ENCODE measurements around the gene NUDT5.
A peak's percentile ranks its signal among the peaks of the same experiment; 100 is the strongest.
"Not testable (repeated sequence)": the region's sequence is repeated elsewhere in the genome, so short reads cannot be mapped to it uniquely, and the experiment has no call there.

The NUDT5 gene

DNA sequence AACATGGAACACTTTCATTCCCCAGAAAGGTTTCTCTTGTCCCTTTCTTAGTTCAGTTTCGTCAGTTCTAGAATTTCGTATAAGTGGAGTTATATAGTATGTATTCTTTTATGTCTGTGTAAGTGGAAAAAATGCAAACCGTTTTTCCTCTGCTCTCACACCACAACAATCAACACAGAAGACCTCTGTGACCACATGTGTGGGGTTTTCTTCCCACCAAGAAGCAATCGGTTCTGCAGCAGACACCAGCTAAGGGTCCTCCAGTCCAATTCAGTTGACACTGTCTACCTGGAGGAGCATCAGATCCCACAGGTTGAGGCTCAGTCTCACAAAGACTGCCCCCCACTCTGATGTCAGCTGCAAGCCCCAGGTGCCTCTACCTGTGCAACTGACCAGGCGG, 6.5 kb upstream of the NUDT5 start:
- DNase-seq: no peak

DNA sequence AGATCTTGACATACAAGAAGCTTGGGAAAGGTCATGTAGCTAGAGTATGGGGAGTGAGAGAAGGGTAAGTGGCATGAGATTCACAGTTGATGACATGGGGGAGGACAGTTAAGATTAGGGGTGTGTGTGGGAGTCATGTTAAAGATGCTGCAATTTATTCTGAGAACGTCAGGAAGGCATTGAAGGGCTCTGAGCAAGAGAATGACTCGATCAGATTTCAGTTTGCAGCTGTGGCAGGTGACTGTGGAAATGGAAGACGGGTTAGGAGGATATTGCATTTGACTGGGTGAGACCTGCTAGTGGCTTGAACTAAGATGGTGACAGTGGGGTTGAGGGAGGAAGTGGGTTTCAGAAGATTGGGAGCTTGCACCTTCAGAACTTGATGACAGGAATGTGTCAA, 5.9 kb upstream of the NUDT5 start:
- DNase-seq: no peak

DNA sequence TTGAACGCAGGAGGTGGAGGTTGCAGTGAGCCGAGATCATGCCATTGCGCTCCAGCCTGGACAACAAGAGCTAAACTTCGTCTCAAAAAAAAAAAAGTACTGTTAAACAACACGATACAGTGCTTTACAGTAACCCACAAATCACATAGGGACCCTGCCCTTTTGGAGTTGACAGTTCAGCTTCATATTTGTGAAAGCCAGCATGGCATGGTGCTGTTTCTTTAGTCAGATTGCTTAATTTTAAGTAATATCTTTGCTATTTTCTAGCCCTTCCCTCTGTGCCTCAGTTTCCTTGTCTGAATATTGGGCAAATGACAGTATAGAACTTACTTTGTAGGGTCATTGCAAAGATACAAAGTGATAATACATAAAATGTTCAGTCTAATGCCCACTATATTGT, 5.2 kb upstream of the NUDT5 start:
- no peak for DNase-seq

DNA sequence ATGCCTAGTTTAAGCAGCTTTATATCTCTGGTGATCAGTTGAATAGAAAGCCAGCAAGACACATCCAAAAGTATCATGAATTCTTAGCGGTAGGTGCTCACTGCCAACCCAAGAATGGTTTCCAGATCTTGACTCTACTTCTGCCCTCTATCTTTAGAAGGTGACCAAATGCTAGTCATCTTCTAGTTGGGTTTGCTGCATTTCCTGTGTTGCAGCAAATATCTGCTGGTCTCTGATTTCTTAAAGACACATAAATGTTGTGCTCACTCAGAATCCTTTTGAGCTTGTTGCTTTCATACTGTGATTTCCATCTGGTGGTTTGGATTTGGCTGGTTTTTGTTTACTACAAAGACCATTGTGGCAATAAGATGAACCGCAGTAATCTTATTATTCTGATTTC, 2.5 kb upstream of the NUDT5 start:
- DNase-seq: no peak

DNA sequence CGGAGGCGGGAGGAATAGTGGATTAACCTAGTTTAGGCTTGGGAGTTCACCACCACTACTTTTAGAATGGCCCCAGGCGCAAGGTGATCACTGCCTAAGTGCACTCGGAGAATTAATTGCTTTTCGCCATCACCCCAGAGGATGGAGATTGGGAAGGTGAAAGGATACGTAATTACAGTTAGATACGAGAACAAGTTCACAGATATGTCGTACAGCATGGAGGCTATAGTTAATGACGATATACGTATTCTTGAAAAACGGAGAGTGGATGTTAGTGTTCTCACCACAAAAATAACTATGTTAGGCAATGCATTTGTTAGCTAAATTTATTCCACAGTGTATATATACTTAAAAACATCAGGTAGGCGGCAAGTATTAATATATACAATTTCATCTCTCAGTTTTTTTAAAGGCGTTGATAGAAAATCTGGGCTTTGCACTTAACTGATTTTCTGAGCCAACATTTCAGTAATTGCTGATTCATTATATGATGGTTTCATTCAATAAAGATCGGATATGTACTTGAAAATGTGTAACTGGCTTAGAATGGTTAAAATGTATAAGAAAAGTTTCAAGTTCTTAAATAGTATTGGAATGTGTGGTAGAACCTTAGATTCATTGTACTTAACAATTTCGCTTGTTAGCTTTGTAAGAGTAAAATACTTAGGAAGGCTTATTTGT, 980 bp upstream of the NUDT5 start:
- no peak for DNase-seq

DNA sequence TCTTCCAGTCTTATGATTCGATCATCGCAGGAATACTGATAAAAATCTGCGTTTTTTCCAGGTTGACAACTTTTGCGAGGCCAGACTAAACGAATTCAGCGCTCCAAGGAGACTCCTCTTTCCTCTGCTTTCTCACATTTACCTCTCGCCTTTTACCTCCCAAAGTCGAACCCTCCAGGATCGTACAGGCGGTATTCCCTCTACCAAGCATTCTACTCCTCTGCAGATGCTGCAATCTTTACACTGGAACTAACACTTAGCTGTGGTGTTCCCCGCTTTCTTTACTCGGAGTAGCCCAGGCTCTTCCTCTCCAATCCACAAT, 449 bp downstream of the NUDT5 start:
- DNase-seq: no peak

DNA sequence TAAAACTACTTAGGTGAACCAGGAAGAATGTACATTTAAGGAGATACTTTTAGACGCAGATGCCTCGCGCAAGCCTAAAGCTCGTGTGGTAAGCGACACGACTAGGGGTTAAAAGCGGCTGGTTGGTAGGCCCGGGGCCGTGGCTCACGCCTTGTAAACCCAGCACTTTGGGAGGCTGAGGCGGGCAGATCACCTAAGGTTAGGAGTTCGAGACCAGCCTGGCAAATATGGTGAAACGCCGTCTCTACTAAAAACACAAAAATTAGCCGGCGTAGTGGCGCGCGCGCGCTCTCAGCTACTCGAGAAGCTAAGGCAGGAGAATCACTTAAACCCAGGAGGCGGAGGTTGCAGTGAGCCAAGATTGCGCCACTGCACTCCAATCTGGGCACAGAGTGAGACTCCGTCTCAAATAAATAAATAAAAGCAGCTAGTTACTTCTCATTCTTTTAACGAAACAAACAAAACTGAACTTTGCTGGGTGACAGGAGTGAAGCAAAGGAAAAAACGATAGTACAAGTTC, 879 bp downstream of the NUDT5 start:
- DNase-seq: peak; percentile 74

DNA sequence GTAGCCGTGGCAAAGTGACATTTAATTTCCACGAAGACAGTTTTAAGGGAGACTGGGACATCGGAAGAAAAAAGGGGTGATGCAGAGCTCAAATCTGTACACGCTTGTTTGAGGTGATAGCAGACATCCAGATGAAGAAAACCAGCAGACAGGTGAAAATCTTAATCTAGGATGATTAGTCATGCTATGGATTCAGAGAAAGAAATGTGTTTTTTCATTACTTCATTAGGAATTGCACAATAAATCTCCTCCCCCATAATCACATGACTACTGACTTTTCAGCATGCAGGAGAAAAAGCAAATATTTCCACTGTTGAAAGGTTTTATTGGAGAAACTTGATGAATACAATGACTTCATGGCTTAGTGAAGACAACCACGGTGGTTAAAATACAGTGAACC, 2.5 kb downstream of the NUDT5 start:
- DNase-seq: no peak

DNA sequence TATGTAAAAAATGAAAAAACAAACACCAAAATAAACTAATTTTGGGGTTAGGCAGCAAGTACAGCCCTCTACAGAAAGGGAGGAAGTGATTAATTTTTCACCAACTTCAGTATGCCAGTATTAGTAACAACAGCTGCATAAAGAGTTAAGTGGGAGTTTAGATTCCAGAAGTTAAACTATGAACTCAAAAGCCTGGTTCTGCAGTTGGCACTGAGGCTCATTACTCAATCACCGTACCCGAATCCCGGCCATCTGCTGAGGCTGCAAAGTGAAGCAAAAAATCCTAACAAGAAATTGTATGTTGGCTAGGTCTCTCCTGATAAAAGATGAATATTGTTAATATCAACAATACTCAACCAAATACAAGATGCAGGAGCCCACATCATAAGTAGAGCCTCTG, 4.0 kb downstream of the NUDT5 start:
- DNase-seq: no peak

DNA sequence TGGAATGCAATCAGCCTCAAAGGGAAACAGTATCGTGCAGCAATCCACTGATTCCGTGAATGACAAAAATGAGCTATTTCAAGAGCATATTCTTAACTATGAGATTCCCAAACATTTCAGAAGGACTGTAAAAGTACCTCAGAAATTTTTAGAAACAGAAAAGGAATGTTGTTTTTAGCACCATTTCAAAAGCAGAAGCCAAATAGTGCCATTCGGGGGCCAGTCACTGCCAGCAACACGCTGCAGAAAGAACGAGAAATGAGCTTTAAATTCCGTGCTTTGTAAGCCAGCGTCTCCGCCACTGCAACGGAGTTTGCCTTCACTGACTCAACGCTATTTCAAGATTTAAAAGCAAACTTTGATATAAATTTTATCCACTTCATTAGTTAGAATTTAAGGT, 6.3 kb downstream of the NUDT5 start:
- no peak for DNase-seq

DNA sequence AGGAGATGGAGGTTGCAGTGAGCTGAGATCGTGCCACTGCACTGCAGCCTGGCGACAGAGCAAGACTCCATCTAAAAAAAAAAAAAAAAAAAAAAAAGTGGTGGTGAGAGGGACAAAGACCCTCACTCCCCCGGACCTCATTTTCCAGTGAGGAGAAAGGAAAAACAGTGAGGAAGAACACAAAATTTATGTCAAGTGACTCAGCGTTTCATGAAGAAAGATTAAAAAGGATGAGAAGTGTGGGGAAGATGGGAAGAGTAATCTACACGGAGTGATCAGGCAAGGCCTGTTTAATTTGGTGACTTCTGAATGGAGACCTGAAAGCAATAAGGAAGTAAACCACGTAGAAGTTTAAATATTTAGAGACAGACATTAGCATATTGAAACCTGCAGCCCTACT, 7.0 kb downstream of the NUDT5 start:
- DNase-seq: no peak

DNA sequence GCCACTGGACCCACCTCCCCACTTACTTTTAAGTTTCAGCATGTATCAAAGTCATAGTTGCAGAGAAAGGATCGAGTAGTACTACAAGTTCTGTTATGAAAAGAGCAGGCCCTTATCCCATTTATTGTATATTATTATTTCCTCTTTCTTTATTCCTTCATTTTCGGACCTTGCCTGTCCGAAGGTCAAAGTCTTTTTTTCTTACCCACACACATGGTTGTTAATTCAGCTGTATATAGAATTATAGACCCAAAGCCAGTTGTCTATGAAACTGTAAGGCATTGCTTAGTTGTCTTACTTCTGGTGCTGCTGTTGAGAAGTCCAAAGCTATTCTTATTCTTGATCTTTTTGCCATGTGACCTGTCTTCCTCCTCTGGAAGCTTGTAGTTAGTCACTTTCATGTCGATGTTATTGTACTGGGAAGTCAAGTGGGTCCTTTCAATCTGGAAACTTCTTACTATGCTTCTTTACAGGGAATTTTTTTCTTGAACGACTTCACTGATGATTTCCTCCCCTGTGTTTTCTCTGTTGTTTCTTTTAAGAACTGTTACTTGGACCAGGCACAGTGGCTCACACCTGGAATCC, 8.3 kb downstream of the NUDT5 start:
- no peak for DNase-seq

DNA sequence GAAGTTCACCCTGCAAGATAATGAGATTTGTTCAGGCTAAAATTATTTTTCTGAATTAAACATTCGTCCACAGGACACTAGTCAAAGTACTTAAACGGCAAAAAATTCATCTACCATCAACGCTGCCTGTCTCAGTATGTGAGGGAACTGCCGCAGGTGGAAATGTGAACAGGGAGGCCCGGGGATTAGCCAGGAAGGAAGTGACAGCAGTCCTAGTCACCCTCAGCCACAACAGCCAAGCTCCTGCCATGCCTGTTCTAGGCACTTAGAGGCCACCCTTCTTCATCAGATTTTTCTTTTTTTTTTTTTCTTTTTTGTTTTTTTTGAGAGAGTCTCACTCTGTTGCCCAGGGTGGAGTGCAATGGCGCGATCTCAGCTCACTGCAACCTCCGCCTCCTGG, 9.4 kb downstream of the NUDT5 start:
- DNase-seq: no peak

DNA sequence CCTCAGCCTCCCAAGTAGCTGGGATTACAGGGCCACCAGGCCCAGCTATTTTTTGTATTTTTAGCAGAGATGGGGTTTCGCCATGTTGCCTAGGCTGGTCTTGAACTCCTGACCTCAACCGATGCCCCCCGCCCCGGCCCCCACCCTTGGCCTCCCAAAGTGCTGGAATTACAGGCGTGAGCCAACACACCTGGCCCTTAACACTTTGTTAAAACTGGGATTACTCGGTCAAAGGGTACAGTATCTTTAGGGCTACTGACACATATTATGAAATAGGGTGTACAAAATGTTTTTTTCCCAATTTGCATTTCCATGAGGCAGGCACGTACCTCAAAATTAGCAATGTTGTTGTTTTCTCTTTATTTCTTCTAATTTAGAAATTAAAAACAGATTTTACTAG, 11.5 kb downstream of the NUDT5 start:
- no peak for DNase-seq

DNA sequence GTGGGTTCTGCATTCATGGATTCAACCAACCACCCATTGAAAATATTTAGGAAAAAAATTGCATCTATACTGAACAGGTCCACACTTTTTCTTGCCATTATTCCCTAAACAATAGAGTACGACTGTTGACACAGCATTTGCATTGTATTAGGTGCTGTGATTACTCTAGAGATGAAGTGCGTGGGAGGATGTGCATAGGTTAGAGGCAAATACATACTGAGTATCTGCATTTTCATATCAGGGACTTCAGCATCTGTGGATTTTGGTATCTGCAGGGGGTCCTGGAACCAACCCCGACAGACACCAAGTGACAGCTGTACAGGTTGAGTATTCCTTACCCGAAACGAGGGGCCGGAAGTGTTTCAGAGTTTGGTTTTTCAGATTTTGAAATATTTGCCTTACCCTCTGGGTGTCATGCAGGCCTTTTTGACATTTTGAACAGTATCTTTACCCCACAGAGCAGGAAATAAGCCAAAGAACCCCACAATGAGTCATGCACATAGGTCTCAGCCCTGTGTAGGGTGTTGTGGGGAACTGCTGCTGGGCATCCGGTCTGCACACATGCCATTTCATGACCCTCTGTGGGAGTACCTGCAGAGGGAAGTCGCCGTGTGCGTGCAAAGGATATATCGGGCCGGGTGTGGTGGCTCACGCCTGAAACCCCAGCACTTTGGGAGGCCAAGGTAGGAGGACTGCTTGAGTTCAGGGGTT, 14.5 kb downstream of the NUDT5 start:
- DNase-seq: no peak

DNA sequence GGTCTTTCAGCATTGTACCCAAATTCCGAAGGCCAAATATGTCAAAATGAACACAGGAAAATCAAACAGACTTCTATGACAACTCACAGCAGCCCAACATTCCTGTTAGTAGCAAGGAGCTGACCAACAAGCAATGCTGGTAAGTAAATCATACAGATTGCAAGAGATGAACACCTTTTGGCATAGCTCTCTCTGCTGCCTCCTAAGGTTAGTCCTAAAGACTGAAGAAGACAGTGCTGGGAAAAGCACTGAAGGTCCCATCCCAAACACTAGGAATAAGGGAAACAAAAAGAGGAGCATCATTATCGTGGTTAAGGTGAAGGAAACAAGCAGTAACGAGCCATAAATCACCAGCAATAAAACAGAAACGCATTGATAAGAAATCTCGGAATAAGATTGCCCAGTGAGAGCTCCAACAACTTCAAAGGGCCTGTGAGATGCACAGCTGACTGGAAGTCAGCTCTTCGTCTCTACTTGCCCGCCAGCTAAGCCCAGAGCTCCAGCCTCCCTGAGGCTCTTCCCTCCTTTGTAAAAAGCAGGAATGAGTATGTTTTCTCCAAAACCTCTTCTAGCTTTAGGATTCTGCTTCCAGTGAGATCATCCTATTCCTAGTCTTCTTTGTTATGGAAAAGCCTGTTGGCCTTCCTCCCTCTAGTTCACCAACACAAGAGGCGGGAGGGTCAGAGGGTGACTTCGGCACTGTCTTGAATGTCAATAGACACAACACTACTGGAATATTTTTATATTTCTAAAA, 15.3 kb downstream of the NUDT5 start:
- DNase-seq: no peak

DNA sequence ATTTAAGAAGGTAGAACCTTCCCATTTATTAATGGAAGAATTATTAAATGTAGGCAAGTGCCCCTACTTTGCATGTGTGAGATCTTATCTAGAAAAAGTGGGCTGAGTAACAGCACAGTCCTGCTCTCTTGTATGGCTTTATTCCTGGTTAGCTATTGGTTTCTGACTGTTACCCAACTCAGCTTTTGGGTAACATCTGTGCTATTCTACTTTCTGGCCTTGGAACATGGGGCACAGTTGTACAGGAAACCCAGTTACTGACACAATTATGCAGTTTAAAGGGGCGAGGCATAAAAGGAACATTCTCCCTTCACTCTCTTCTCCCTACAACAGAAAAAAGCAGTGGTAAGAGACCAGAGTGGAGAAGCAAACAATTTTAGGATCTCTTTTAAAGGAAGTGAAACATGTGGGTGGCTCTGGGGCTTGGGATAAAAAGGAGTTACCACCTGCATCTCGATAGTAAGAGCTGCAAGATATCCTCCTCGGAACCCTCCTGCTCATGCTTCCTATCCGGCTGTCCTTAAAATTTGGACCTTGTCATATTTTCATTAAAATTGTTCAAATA, 16.0 kb downstream of the NUDT5 start:
- DNase-seq: no peak

DNA sequence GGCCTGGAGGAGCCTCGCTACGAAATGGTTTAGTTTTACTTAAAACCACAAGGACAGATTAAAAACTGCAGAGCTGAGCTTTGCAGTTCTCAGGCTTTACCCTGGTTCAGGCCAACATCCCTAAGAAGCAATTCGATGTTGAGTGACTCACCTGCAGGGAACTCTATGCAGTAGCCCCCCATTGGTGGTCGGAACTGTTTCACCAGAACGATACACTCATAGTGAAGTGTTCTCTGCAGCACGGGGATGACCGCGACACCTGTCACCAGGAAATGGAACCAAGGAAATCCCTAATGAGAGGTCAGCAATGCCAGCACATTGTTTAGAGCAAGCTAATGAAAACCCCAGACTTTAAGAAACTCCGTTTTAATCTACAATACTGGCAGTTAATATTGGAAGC, 18.0 kb downstream of the NUDT5 start:
- DNase-seq: peak; percentile 94

DNA sequence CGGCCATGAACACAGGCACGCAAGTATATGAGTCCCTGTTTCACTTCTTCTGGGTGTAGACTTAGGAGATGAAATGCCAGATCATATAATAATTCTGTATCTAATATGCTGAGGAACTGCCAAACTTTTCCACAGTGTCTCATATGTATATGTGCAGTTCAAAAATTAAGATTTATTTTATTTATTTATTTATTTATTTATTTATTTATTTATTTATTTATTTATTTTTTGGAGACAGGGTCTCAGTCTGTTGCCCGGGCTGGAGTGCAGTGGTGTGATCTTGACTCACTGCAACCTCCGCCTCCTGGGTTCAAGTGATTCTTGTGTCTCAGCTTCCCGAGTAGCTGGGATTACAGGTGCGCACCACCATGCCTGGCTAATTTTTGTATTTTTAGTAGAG, 24.2 kb downstream of the NUDT5 start:
- not testable (repeated sequence) for DNase-seq

DNA sequence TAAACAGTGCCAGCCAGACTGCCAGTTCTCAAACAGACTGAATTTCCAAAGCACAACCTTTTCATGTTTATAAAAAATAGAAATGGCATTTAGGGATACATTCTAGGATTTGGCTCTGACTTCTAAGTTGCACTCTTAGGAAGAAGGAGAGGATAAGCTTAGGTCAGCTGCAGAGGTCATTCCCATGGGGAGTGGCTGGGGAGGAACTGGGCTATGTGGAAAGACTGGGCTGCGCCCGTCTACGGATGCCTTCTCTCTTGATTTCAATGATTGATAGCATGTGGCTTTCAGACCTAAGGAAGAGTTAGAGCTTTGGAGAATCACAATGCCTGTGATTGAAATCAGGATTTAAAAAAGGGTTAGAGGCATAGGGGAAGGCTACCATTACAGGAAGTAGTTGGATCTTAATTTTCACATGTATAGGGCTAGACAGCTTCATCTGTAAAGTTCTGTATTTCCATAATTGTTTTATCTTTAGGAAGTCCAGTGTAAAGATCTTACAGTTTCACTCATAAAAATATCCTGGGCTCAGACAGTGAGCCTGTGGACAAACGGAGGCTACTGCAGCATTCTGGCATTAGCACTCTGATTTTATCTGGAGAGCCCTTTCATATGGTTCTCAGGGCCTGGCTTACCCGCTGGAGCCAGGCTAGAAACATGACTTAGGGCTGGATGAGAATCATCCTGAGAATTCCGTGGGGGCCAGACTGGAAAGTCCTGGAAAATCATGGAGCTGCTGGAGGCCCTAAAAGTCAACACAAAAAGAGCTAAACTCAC, 29.5 kb downstream of the NUDT5 start:
- DNase-seq: no peak

DNA sequence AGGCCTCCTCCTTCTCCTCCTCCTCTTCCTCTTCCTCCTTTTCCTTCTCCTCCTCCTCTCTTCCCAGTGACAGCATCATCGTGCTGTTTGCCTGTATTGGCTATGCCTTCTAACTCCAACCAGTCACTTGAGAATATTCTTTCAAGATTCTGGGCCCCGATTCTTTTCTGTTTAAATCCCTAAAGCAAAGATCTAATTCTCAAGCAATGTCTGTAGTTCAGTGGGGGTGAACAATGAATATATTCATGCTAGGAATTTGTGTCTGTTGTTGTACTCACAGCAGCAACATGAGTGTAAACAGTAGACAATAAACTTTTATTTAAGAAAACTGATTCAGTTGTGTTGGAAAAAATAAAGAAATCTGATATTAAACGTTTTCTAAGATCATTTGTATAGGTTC, 30.7 kb downstream of the NUDT5 start:
- no peak for DNase-seq

DNA sequence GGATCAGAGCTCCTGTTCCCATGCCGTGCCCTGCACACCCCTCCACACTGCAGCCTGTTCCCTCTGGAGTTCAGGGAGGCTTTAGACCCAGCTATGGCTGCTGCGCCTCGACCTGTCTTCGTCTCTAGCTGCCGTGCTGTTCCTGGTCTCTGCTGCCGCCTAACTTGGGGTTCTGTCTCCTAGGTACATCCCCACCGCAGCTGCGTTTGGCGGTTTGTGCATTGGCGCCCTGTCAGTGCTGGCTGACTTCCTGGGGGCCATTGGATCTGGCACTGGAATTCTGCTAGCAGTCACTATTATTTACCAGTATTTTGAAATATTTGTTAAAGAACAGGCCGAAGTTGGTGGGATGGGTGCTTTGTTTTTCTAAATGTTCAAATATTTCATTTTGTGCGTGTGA, 31.6 kb downstream of the NUDT5 start:
- no peak for DNase-seq

DNA sequence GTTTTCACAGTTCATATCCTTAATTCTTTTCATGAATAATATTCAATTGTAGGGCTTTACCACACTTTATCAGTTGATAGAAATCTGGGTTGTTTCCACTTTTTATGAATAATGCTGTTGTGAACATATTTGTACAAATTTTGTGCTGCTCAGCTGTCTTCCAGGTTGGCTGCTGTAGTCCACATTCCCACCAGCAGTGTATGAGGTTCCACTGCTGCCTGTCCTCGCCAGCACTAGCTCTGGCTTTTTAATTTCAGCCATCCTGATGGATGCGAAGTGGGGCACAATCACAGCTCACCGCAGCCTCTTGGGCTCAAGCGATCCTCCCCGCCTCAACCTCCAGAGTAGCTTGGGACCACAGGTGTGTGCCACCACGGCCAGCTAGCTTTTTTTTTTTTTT, 32.8 kb downstream of the NUDT5 start:
- DNase-seq: no peak
